ENCODE measurements around the gene SLC9A9.

- TF ChIP-seq CTCF (IDR thresholded peaks at IDR 0.05) (no peak), EZH2phosphoT487 (IDR thresholded peaks at IDR 0.05) (no peak), EZH2 (IDR thresholded peaks at IDR 0.05) (no peak)
Observed at GRCh38 chr3:143726727-143727126, 121.5 kb downstream of the SLC9A9 start.

Measured in neural progenitor cell (in vitro differentiated cells).